Measurements from ENCODE around the gene TYK2.
"Not testable (repeated sequence)": the region's sequence is repeated elsewhere in the genome, so short reads cannot be mapped to it uniquely, and the experiment has no call there.

Gene TYK2

DNA sequence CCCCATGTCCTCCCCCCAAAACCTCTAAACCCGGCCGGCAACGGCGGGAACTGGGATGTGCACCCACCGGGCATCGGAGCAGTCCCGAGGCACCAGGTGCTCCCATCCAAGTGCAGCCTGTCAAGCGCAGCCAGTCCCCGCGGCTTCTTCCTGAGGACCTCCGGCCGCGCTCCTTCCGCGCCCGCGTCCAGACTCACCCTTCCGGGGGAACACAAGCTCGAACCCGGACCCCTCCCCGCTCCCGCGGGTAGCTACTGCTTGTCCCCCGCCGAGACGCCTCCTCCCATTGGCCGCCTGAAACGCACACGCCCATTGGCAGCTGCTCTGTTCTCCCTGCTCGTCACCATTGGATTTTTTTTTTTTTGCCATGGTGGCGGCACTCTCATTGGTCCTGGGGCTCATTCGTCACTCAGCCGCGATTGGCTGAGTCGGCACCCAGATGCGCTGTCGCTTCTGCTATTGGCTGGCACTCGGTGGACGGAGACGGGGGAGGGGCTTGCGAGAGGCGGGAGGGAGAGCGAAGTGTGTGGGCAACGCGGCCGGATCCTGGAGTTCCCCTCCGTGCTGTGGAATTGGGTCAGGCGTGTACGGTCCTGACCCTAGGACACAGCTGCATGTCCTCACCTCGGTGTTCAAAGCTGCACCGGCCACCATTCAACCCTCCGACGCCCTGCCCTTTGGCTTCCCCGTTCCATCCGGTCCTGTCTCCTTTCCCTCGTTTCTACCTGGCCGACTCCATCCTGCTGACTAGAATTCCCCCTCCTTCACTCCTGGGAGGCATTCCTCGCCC is at the start of gene TYK2:
Gene TYK2 (minus strand): TSS at position 260 of the 790 bp plus-strand sequence. CDS start 2,166 bp downstream, outside the sequence.
- DNase-seq (ENCODE audit: low spot score) (peak; percentile 99), FAIRE-seq (peak; percentile 74)

DNA sequence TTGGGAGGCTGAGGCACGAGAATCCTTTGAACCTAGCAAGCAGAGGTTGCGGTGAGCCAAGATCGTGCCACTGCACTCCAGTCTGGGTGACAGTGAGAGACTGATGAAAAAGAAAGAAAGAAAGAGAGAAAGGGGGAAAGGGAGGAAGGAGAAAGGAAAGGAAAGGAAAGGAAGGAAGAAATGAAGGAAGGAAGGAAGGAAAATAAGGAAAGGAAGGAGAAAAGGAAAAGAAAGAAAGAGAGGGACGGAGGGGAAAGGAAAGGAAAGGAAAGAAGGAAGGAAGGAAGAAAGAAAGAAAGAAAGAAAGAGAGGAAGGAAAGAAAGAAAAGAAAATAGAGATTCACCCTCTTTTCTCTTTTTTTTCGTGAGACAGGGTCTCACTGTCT is 48.6 kb upstream of the TYK2 start:
- DNase-seq (ENCODE audit: low spot score), result no peak
- FAIRE-seq, result no peak

DNA sequence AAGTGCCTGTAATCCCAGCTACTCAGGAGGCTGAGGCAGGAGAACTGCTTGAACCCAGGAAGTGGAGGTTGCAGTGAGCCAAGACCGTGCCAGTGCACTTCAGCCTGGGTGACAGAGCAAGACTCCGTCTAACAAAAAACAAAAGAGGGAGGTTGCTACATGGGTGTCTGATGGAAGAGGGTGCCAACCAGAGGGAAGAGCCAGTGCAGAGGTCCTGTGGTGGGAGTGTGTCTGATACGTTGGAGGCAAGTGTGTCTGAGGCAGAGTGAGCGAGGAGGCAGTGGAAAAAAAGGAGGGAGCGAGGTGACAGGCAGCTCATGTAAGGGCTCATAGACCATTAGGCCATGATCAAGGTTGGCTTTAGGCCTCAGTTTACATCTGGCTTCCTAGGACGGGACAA is 46.8 kb upstream of the TYK2 start:
- FAIRE-seq (no peak), DNase-seq (ENCODE audit: low spot score) (no peak)

DNA sequence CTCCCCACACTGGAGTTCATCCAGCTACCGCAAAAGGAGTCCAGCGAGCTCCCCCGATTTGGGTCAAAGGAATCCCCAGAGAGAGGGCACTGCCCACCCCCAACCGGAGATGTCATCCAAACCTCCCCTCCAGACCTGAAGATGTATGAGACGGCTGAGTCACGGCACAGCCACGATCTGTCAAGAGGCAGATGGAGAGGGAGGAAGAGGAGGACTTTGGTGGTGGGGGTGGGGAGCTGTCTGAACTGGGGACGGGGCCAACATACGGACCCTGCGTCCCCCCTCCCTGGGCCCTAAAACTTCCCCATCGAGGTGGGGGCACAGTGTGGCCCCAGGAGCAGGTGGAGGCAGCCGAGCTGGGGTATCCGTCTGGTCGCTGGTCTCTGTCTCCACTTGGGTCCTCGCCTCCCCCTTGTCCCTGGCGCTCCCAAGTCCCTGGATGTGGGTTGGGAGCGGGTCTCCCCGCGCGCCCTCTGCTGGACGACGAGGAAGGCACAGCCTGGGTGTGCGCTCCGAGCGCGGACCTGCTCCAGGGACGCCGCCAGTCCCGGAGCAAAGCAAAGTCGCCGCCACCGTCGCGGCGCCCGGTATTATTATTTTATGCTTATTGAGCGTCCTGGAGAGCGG is 43.8 kb upstream of the TYK2 start:
- FAIRE-seq (no peak), DNase-seq (ENCODE audit: low spot score) (peak; percentile 88)

DNA sequence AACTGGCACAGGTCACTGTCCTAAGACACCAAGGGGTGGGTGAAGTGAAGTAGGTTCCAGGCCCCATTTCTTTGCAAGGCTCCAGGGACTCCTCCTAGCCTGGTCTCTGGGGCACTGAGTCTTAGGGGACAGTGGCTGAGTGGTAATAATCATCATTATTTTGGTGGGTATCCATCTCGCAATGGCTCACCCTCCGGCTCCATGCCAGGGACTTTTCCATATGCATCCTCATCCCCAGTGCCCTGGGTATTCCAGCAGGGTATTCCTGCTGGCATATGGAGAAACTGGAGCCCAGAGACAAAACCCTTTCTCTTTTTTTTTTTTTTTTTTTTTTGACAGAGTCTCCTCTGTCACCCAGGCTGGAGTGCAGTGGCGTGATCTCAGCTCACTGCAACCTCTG is 42.5 kb upstream of the TYK2 start:
- FAIRE-seq, result no peak
- no peak for DNase-seq (ENCODE audit: low spot score)

DNA sequence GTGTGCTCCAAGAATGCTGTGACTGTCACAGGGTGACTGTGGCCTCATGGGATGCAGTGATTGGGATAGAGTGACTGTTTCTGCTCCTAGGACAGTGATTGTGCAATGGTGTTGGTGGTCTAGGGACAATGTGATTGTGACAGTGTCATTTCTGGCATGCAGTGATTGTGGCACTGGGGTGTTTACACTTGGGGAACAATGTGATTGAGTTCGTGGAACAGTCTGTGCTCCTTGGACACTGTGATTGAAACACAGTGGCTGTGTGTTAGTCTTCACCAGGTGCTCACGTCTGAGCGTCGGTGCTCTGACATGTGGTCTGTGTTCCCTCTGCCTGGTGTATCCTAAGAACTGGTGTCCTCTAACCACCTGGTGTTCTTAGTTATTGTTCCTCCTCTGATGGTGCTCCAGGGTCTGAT is 41.7 kb upstream of the TYK2 start:
- DNase-seq (ENCODE audit: low spot score) (no peak), FAIRE-seq (no peak)

GRCh38 chr19:10421240-10422045 is 41.1 kb upstream of the TYK2 start:
- DNase-seq (ENCODE audit: low spot score) (no peak), FAIRE-seq (no peak)

DNA sequence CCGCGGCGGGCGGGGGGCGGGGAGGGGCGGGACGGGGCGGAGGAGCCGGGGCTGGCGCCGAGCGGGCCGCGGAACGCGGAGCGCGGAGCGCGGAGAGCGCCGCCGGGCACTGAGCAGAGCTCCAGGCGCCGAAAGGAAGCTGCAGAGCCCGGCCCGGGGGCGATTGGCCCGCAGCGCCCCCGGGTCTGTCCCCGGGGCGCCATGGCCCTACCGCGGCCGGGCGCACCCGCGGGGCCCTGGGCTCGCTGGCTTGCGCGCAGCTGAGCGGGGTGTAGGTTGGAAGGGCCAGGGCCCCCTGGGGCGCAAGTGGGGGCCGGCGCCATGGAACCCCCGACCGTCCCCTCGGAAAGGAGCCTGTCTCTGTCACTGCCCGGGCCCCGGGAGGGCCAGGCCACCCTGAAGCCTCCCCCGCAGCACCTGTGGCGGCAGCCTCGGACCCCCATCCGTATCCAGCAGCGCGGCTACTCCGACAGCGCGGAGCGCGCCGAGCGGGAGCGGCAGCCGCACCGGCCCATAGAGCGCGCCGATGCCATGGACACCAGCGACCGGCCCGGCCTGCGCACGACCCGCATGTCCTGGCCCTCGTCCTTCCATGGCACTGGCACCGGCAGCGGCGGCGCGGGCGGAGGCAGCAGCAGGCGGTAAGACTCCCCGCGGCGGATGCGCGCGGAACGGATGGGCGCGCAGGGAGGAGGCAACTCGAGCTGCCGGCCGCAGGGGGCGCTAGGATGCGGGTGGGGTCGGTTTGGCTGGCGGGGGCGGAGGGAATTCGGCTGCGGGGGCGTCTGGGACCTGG is 40.3 kb upstream of the TYK2 start, which contains the start of gene PDE4A:
Gene PDE4A (plus strand): TSS at position 95 of the 796 bp plus-strand sequence. CDS start 227 bp downstream, at position 322.
- peak; percentile 50 for DNase-seq (ENCODE audit: low spot score)
- FAIRE-seq, result no peak

GRCh38 chr19:10419646-10420443 is 39.5 kb upstream of the TYK2 start:
- FAIRE-seq, result no peak

DNA sequence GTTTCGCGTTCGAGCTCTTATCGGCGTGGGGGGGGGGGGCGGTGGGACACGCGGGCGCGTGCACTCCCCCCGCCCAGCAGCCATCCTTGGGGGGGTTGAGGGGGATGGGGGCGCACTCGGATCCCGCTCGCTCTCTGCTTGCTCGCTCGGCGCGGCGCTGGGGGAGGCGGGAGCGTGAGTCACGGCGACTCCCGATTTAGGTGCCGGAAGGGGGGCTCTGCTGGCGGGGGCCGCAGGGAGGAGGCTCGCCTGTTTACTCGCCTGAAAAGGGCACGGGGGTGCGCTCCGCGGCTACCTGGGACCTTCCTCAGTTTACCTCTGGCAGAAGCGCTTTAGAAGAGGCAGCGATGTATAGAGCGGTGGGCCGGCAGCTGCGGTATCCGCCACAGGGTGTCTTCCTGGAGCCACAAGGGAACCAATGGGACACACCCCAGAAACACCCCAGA is 38.9 kb upstream of the TYK2 start:
- FAIRE-seq (no peak), DNase-seq (ENCODE audit: low spot score) (no peak)

More at GRCh38 chr19:10419646-10420443, 39.5 kb upstream of the TYK2 start:
- peak; percentile 55 for DNase-seq (ENCODE audit: low spot score)

- no peak for FAIRE-seq
- no peak for DNase-seq (ENCODE audit: low spot score)
Measured at GRCh38 chr19:10418485-10419199, 38.3 kb upstream of the TYK2 start.

DNA sequence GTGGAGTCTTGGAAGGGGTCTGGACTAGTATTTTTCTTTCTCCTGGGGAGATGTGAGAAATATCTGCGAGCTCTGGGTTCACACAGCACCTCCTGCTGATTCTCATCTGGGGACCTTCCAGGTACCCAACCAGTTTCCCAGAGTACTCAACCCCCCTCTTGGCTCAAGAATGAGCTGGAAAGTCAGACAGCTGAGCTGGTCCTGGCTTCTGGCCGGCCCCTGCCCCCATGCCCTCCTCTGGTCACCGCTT is 37.8 kb upstream of the TYK2 start:
- DNase-seq (ENCODE audit: low spot score) (no peak), FAIRE-seq (no peak)

GRCh38 chr19:10417541-10418234 is 37.3 kb upstream of the TYK2 start:
- DNase-seq (ENCODE audit: low spot score), result no peak
- FAIRE-seq, result no peak

DNA sequence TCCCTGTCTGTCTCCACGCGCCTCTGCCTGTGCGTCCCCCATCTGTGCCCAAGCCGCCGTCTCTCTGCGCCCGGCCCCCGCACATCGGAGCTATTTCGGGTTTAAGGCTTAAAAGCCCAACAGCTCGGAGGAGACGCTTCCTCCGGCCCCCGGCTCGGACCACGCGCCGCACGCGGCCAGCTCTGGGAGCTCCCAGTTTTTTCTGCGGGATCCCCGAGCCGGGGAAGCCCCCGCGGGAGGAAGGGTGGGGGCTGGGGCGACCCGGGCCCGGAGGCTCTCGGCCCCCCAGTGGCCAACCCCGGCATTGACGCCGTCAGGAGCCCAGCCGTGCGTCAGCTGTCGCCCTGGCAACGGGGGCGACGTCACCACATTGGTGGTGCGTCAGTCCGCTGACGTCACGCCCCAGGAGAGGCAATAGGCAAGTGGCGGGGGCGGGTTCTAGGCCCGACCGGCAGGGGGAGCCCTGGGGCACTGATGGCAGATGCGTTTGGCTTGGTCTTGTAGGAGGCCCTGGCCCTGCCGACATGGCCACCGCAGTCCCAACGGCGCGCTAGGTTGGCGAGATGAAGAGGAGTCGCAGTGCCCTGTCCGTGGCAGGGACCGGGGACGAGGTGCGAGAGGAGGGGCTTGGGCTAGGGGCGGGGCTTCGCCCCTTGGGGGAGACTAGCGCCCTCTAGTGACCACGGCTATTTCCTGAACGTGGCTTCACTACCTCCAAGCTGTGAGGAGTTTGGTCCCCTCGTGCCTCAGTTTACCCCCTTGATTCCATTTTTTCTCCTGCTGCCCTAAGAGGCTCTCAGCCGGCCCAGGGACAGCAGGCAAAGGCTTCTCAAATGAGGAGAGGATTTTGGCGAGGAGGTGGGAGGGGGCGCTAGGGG is 36.2 kb upstream of the TYK2 start:
- peak; percentile 62 for DNase-seq (ENCODE audit: low spot score)
- no peak for FAIRE-seq

- FAIRE-seq, result no peak
- no peak for DNase-seq (ENCODE audit: low spot score)
Measured at GRCh38 chr19:10416083-10416379, 35.7 kb upstream of the TYK2 start.

GRCh38 chr19:10412257-10412977 is 32.0 kb upstream of the TYK2 start:
- no peak for FAIRE-seq
- no peak for DNase-seq (ENCODE audit: low spot score)

- DNase-seq (ENCODE audit: low spot score); FAIRE-seq: not testable (repeated sequence)
Measured at GRCh38 chr19:10411224-10411623, 30.9 kb upstream of the TYK2 start.

Data from urothelium cell line (cell line).